ENCODE results near the gene ACTL6B. TPM values are rescaled to one million over a fixed set of nuclear protein-coding genes. Genes with fewer than 3 reads are reported as not detected.
A peak's percentile ranks its signal among the peaks of the same experiment; 100 is the strongest.

Gene ACTL6B
- polyA plus RNA-seq, 2 donors: not detected

DNA sequence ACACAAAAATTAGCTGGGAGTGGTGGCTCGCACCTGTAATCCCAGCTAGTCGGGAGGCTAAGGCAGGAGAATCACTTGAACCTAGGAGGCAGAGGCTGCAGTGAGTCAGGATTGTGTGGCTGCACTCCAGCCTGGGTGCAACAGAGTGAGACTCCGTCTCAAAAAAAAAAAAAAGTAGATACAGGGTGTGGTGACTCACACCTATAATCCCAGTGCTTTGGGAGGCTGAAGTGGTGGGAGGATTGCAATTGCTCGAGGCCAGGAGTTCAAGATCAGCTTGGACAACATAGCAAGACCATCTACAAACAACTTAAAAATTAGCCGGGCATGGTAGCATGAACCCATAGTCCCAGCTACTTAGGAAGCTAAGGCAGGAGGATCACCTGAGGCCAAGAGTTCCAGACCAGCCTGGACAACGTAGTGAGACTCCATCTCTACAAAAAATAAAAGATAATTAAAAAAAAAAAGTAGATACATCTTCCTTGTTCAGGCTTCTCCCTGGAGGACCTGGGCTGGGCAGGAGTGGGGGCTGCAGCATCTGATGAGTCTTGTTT, 41.9 kb downstream of the ACTL6B start:
- Histone ChIP-seq H3K4me1 (ENCODE audit: control insufficient read depth in 2 of 2, insufficient read depth in 2 of 2, low read length in 1 of 2) (peaks cover 0 to 6% of the 10 kb centered on the region in 2 donors), H3K27ac (ENCODE audit: low read depth in 2 of 2, low read length in 1 of 2) (no peak overlapping the region), H3K4me3 (ENCODE audit: low read depth in 1 of 2, low read length in 2 of 2) (no peak overlapping the region), H3K9me3 (ENCODE audit: control insufficient read depth in 2 of 2, insufficient read depth in 1 of 2, low read depth in 1 of 2, low read length in 1 of 2) (no peaks in the 10 kb centered on the region), H3K27me3 (ENCODE audit: control insufficient read depth in 1 of 2, insufficient read depth in 2 of 2, low read length in 2 of 2) (no peaks in the 10 kb centered on the region), H3K36me3 (ENCODE audit: control insufficient read depth in 2 of 2, insufficient read depth in 2 of 2, low read length in 1 of 2) (peaks cover 0 to 3% of the 10 kb centered on the region in 2 donors)
- WGBS, 2 donors: 72 to 79% methylated on average over 6 of the region's 6 CpGs

- peaks cover 0 to 6% of the 10 kb centered on the region in 2 donors for H3K4me1 ChIP-seq (ENCODE audit: control insufficient read depth in 2 of 2, insufficient read depth in 2 of 2, low read length in 1 of 2)
- H3K9me3 ChIP-seq (ENCODE audit: control insufficient read depth in 2 of 2, insufficient read depth in 1 of 2, low read depth in 1 of 2, low read length in 1 of 2): no peaks in the 10 kb centered on the region
- H3K36me3 ChIP-seq (ENCODE audit: control insufficient read depth in 2 of 2, insufficient read depth in 2 of 2, low read length in 1 of 2): peaks cover 0 to 3% of the 10 kb centered on the region in 2 donors
- WGBS, 2 donors: 85 to 88% methylated on average over 13 of the region's 13 CpGs
- H3K4me3 ChIP-seq (ENCODE audit: low read depth in 1 of 2, low read length in 2 of 2): no peak overlapping the region
- no peaks in the 10 kb centered on the region for H3K27me3 ChIP-seq (ENCODE audit: control insufficient read depth in 1 of 2, insufficient read depth in 2 of 2, low read length in 2 of 2)
- peak overlapping the region in 1 of 2 donors; percentile 18 for H3K27ac ChIP-seq (ENCODE audit: low read depth in 2 of 2, low read length in 1 of 2)
Measured at GRCh38 chr7:100613412-100614175, 42.7 kb downstream of the ACTL6B start.

- Histone ChIP-seq H3K9me3 (ENCODE audit: control insufficient read depth in 2 of 2, insufficient read depth in 1 of 2, low read depth in 1 of 2, low read length in 1 of 2) (no peaks in the 10 kb centered on the region), H3K36me3 (ENCODE audit: control insufficient read depth in 2 of 2, insufficient read depth in 2 of 2, low read length in 1 of 2) (peaks cover 0 to 3% of the 10 kb centered on the region in 2 donors), H3K27ac (ENCODE audit: low read depth in 2 of 2, low read length in 1 of 2) (peak overlapping the region; percentile 95 to 100), H3K4me3 (ENCODE audit: low read depth in 1 of 2, low read length in 2 of 2) (peak overlapping the region; percentile 63 to 69), H3K27me3 (ENCODE audit: control insufficient read depth in 1 of 2, insufficient read depth in 2 of 2, low read length in 2 of 2) (no peaks in the 10 kb centered on the region), H3K4me1 (ENCODE audit: control insufficient read depth in 2 of 2, insufficient read depth in 2 of 2, low read length in 1 of 2) (peaks cover 0 to 6% of the 10 kb centered on the region in 2 donors)
- 4% methylated on average over 25 to 29 of the region's 29 CpGs for WGBS, 2 donors
Measured at GRCh38 chr7:100612730-100613390, 43.4 kb downstream of the ACTL6B start.

GRCh38 chr7:100611983-100612729, 44.1 kb downstream of the ACTL6B start, which contains the start of gene MOSPD3:
TSS of gene MOSPD3 (plus strand) at chr7:100612540. CDS start at chr7:100612792, 252 bp downstream.
- 0 to 1% methylated on average over 51 to 61 of the region's 61 CpGs for WGBS, 2 donors
- H3K27me3 ChIP-seq (ENCODE audit: control insufficient read depth in 1 of 2, insufficient read depth in 2 of 2, low read length in 2 of 2): no peaks in the 10 kb centered on the region
- no peaks in the 10 kb centered on the region for H3K9me3 ChIP-seq (ENCODE audit: control insufficient read depth in 2 of 2, insufficient read depth in 1 of 2, low read depth in 1 of 2, low read length in 1 of 2)
- peak within 1 kb of the TSS; percentile 95 to 100 for H3K27ac ChIP-seq (ENCODE audit: low read depth in 2 of 2, low read length in 1 of 2)
- peak within 1 kb of the TSS; percentile 63 to 69 for H3K4me3 ChIP-seq (ENCODE audit: low read depth in 1 of 2, low read length in 2 of 2)
- H3K4me1 ChIP-seq (ENCODE audit: control insufficient read depth in 2 of 2, insufficient read depth in 2 of 2, low read length in 1 of 2): peaks cover 0 to 6% of the 10 kb centered on the region in 2 donors
- H3K36me3 ChIP-seq (ENCODE audit: control insufficient read depth in 2 of 2, insufficient read depth in 2 of 2, low read length in 1 of 2): peaks cover 0 to 3% of the 10 kb centered on the region in 2 donors

DNA sequence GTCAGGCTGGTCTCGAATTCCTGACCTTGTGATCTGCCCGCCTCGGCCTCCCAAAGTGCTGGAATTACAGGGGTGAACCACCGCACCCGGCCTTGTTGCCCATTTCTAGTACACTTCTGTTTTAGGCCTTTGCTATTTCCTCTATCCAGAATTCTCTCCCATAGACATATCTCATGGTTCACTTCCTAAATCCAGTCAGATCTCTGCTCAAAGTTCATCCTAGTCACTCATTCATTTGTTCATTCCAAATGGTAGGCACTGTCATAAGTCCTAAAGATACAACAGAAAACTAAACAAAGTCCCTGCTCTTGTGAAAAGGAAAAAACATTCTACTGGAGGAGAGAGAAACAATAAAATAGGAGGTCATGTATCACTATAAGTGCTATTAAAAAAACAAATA, 46.3 kb downstream of the ACTL6B start:
- Histone ChIP-seq H3K4me1 (ENCODE audit: control insufficient read depth in 2 of 2, insufficient read depth in 2 of 2, low read length in 1 of 2) (peaks cover 0 to 6% of the 10 kb centered on the region in 2 donors), H3K27me3 (ENCODE audit: control insufficient read depth in 1 of 2, insufficient read depth in 2 of 2, low read length in 2 of 2) (no peaks in the 10 kb centered on the region), H3K27ac (ENCODE audit: low read depth in 2 of 2, low read length in 1 of 2) (no peak overlapping the region), H3K9me3 (ENCODE audit: control insufficient read depth in 2 of 2, insufficient read depth in 1 of 2, low read depth in 1 of 2, low read length in 1 of 2) (no peaks in the 10 kb centered on the region), H3K4me3 (ENCODE audit: low read depth in 1 of 2, low read length in 2 of 2) (no peak overlapping the region), H3K36me3 (ENCODE audit: control insufficient read depth in 2 of 2, insufficient read depth in 2 of 2, low read length in 1 of 2) (peaks cover 0 to 3% of the 10 kb centered on the region in 2 donors)
- WGBS, 2 donors: 86 to 93% methylated on average over 5 of the region's 5 CpGs

DNA sequence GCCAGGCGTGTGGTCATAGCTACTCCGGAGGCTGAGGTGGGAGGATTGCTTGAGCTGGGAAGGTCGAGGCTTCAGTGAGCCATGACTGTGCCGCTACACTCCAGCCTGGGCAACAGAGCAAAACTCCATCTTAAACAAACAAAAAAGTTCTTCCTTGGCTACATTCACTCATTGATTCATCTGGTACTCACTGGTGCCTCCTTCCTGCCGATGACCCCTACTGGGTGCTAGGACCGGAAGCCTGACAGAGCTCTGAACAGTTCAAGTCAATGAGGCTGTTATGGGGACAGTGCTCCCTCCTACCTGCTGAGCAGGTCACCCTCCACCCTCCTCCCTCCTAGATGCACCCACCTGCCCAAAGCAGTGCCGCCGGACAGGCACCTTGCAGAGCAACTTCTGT, 49.1 kb downstream of the ACTL6B start:
- WGBS, 2 donors: 83 to 92% methylated on average over 8 of the region's 8 CpGs
- Histone ChIP-seq H3K27ac (ENCODE audit: low read depth in 2 of 2, low read length in 1 of 2) (no peak overlapping the region), H3K27me3 (ENCODE audit: control insufficient read depth in 1 of 2, insufficient read depth in 2 of 2, low read length in 2 of 2) (no peaks in the 10 kb centered on the region)

GRCh38 chr7:100606313-100606712, 49.9 kb downstream of the ACTL6B start:
- Histone ChIP-seq H3K27me3 (ENCODE audit: control insufficient read depth in 1 of 2, insufficient read depth in 2 of 2, low read length in 2 of 2) (no peaks in the 10 kb centered on the region), H3K36me3 (ENCODE audit: control insufficient read depth in 2 of 2, insufficient read depth in 2 of 2, low read length in 1 of 2) (no peaks in the 10 kb centered on the region), H3K4me3 (ENCODE audit: low read depth in 1 of 2, low read length in 2 of 2) (no peak overlapping the region), H3K27ac (ENCODE audit: low read depth in 2 of 2, low read length in 1 of 2) (no peak overlapping the region), H3K4me1 (ENCODE audit: control insufficient read depth in 2 of 2, insufficient read depth in 2 of 2, low read length in 1 of 2) (no peaks in the 10 kb centered on the region), H3K9me3 (ENCODE audit: control insufficient read depth in 2 of 2, insufficient read depth in 1 of 2, low read depth in 1 of 2, low read length in 1 of 2) (no peaks in the 10 kb centered on the region)
- WGBS, 2 donors: 93 to 95% methylated on average over 12 of the region's 12 CpGs

More for the DNA sequence above, 49.1 kb downstream of the ACTL6B start:
- no peak overlapping the region for H3K4me3 ChIP-seq (ENCODE audit: low read depth in 1 of 2, low read length in 2 of 2)
- no peaks in the 10 kb centered on the region for H3K36me3 ChIP-seq (ENCODE audit: control insufficient read depth in 2 of 2, insufficient read depth in 2 of 2, low read length in 1 of 2)
- no peaks in the 10 kb centered on the region for H3K9me3 ChIP-seq (ENCODE audit: control insufficient read depth in 2 of 2, insufficient read depth in 1 of 2, low read depth in 1 of 2, low read length in 1 of 2)
- H3K4me1 ChIP-seq (ENCODE audit: control insufficient read depth in 2 of 2, insufficient read depth in 2 of 2, low read length in 1 of 2): no peaks in the 10 kb centered on the region

GRCh38 chr7:100604976-100605911, 51.0 kb downstream of the ACTL6B start:
- H3K4me3 ChIP-seq (ENCODE audit: low read depth in 1 of 2, low read length in 2 of 2): peak overlapping the region; percentile 46 to 50
- WGBS, 2 donors: 12 to 17% methylated on average over 68 of the region's 68 CpGs
- H3K27me3 ChIP-seq (ENCODE audit: control insufficient read depth in 1 of 2, insufficient read depth in 2 of 2, low read length in 2 of 2): no peaks in the 10 kb centered on the region
- no peaks in the 10 kb centered on the region for H3K9me3 ChIP-seq (ENCODE audit: control insufficient read depth in 2 of 2, insufficient read depth in 1 of 2, low read depth in 1 of 2, low read length in 1 of 2)
- no peaks in the 10 kb centered on the region for H3K36me3 ChIP-seq (ENCODE audit: control insufficient read depth in 2 of 2, insufficient read depth in 2 of 2, low read length in 1 of 2)
- H3K27ac ChIP-seq (ENCODE audit: low read depth in 2 of 2, low read length in 1 of 2): peak overlapping the region; percentile 13 to 65
- H3K4me1 ChIP-seq (ENCODE audit: control insufficient read depth in 2 of 2, insufficient read depth in 2 of 2, low read length in 1 of 2): no peaks in the 10 kb centered on the region
